ENCODE results near the gene GNAT3. TPM values are rescaled to one million over a fixed set of nuclear protein-coding genes. Genes with fewer than 3 reads are reported as not detected.

GNAT3 gene
- total RNA-seq, 1 experiment from 2014 or later, result not detected

DNA sequence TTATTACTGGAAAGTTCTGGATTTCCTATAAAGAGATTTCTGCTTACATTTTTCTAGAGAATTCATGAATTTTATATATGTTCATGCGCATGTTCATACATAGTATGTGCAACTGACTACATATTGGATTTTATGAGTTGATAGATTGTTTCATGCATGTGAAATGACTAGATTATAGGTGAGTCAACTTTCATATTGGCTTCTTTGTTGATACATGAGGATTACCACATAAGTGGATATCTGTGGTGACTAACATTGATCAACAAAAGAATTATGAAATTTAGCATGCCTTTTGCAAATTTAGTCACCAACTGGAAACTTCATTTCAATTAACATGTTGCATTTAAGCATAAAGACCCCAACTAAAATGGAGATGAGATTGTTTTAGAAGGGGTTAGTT is 99.0 kb downstream of the GNAT3 start:
- Mint-ChIP-seq H3K9me3 (ENCODE audit: low read depth, unreplicated experiment) (peaks cover 2% of the 10 kb centered on the region), H3K36me3 (ENCODE audit: insufficient read depth, unreplicated experiment) (no peaks in the 10 kb centered on the region), H3K4me3 (ENCODE audit: low read depth, unreplicated experiment) (no peak overlapping the region), H3K27me3 (ENCODE audit: unreplicated experiment) (no peaks in the 10 kb centered on the region), H3K27ac (ENCODE audit: unreplicated experiment) (no peak overlapping the region), H3K4me1 (ENCODE audit: low read depth, unreplicated experiment) (no peaks in the 10 kb centered on the region)
- DNase-seq, result no peak
- no TSS peak for BruUV-seq (replicated peaks)
- TF ChIP-seq CTCF (IDR thresholded peaks at IDR 0.05; ENCODE audit: unreplicated experiment), result no peak
- CTCF ChIA-PET, result no interaction called here
- intact Hi-C loops (cut with micrococcal nuclease; ENCODE audit: unreplicated experiment), result no loop called here

GRCh38 chr7:80411621-80412020 is 100.2 kb downstream of the GNAT3 start:
- no peak for TF ChIP-seq CTCF (IDR thresholded peaks at IDR 0.05; ENCODE audit: unreplicated experiment)
- CTCF ChIA-PET, result no interaction called here
- no peak overlapping the region for H3K27ac Mint-ChIP-seq (ENCODE audit: unreplicated experiment)
- no peaks in the 10 kb centered on the region for H3K27me3 Mint-ChIP-seq (ENCODE audit: unreplicated experiment)
- intact Hi-C loops (cut with micrococcal nuclease; ENCODE audit: unreplicated experiment), result no loop called here
- peaks cover 2% of the 10 kb centered on the region for H3K9me3 Mint-ChIP-seq (ENCODE audit: low read depth, unreplicated experiment)
- no peaks in the 10 kb centered on the region for H3K4me1 Mint-ChIP-seq (ENCODE audit: low read depth, unreplicated experiment)
- no peak overlapping the region for H3K4me3 Mint-ChIP-seq (ENCODE audit: low read depth, unreplicated experiment)
- no TSS peak for BruUV-seq (replicated peaks)
- DNase-seq, result no peak
- H3K36me3 Mint-ChIP-seq (ENCODE audit: insufficient read depth, unreplicated experiment), result no peaks in the 10 kb centered on the region

DNA sequence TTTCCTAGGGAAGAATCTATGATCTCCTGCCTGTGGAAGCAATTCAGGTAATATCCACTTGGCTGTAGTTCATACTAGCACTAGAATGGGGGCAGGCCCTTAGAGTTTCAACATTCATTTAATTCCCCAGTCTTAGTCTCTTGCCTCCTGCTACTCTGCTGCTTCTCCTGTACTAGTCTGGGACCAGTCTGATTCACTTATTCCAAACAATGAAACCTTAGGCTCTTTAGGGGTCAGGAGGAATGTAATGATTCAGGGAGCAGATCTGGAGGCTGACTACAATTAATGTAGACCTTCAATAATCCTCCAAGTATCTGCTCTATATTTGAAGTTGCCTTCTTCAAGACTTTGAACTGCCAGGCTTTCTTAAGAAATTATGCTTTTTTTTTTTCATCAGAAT is 101.8 kb downstream of the GNAT3 start:
- BruUV-seq (replicated peaks), result no TSS peak
- Mint-ChIP-seq H3K9me3 (ENCODE audit: low read depth, unreplicated experiment) (peaks cover 2% of the 10 kb centered on the region), H3K4me1 (ENCODE audit: low read depth, unreplicated experiment) (no peaks in the 10 kb centered on the region), H3K27me3 (ENCODE audit: unreplicated experiment) (no peaks in the 10 kb centered on the region), H3K36me3 (ENCODE audit: insufficient read depth, unreplicated experiment) (no peaks in the 10 kb centered on the region), H3K4me3 (ENCODE audit: low read depth, unreplicated experiment) (no peak overlapping the region), H3K27ac (ENCODE audit: unreplicated experiment) (no peak overlapping the region)
- CTCF ChIA-PET, result interaction anchor here (0.6 kb wide), 1 partner anchor 18 kb away, joined by 13 read pairs; no protein-coding TSS in a partner anchor
- no peak for TF ChIP-seq CTCF (IDR thresholded peaks at IDR 0.05; ENCODE audit: unreplicated experiment)
- no peak for DNase-seq
- intact Hi-C loops (cut with micrococcal nuclease; ENCODE audit: unreplicated experiment), result no loop called here

Other genes with a start within 250 kb of the GNAT3 start
- not detected in 2 replicates for gene CD36, start 126.6 kb upstream of the GNAT3 start, total RNA-seq (2022)